Measurements from ENCODE around the gene FUT7.
"Not testable (repeated sequence)": the region's sequence is repeated elsewhere in the genome, so short reads cannot be mapped to it uniquely, and the experiment has no call there.

The FUT7 gene

DNA sequence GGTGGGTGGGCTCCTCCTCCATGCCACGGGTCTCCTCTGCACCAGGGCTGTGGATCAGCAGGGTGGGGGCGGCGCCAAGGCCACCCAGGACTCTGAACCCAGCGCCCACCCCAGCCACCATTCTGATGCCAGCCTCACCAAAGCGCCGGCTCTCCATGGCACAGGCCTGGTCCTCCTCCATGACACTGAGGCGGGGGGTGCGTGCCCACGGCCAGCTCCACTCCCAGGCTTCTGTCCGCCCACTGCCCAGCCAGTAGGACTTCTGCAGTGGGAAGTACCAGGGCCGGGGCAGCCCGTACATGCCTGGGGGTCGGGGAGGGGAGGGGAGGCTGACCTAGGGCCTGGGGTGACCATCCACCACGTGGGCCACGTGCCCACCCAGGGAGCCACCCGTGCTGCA lies 15.5 kb downstream of the FUT7 start:
- DNase-seq: no peak

DNA sequence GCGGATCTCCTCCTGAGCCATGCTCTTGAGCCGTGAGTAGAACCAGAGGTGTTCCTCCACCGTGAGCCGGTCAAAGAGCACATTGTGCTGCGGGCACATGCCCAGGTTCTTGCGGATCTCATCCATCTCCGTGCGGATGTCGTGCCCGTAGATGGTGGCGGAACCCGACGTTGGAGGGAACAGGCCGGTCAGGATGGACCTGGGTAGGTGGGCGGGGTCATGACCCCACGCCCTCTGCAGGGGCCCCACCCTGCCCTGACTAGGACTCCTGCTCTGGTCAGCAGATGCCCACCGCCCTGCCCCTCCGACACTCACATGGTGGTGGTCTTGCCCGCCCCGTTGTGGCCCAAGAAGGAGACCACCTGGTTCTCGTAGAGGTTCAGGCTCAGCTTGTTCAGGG lies 15.9 kb downstream of the FUT7 start:
- no peak for DNase-seq

DNA sequence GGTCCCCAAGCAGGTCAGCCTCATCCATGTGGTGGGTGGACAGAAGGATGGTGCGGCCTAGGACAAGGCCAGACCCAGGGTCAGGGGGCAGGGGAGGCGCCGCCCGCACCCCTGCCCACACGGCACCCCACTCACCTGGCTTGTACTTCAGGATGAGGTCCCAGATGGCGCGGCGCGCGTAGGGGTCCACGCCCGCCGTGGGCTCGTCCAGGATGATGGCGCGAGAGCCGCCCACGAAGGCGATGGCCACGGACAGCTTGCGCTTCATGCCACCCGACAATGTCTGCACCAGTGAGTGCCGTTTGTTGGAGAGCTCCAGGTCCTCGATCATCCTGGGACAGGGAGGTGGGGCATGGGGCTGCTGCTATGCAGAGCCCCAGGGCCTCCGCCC lies 16.4 kb downstream of the FUT7 start:
- no peak for DNase-seq

GRCh38 chr9:137014776-137015539 lies 16.9 kb downstream of the FUT7 start:
- no peak for DNase-seq

DNA sequence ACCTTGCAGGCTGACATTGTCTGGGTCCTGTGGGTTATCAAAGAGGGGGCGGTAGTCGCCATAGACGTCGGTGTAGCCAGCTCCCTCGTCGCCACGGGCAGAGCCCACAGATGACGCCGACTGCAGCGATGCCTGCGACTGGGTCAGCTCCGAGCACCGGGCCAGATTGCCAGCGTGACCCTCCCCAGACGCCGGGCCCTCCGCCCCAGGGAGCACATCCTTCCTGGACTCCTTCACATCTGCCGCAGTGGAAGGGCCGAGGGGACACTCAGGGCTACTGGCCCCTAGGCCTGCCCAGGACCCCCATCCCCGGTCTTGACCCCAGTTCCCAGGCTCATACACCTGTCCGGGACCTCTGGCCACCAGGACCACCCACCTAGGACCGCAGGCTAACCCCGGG lies 17.7 kb downstream of the FUT7 start:
- no peak for DNase-seq

DNA sequence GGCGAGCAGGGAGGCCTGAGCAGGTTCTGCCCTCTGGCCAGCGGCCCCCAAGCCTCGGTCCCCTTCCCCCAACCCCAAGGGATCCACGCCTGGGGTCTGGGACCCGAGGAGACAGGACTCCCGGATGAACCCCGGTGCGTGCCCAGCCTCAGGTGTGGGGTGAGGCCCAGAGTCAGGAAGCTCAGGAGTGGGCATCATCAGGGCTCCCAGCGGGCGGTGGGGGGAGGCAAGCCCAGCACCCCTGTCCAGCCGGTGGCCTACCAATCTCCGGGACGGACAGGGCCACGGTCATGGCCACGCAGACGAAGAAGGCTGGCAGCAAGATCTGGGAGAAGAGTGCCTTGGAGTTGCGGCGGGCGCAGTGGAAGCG lies 18.3 kb downstream of the FUT7 start:
- DNase-seq: no peak

DNA sequence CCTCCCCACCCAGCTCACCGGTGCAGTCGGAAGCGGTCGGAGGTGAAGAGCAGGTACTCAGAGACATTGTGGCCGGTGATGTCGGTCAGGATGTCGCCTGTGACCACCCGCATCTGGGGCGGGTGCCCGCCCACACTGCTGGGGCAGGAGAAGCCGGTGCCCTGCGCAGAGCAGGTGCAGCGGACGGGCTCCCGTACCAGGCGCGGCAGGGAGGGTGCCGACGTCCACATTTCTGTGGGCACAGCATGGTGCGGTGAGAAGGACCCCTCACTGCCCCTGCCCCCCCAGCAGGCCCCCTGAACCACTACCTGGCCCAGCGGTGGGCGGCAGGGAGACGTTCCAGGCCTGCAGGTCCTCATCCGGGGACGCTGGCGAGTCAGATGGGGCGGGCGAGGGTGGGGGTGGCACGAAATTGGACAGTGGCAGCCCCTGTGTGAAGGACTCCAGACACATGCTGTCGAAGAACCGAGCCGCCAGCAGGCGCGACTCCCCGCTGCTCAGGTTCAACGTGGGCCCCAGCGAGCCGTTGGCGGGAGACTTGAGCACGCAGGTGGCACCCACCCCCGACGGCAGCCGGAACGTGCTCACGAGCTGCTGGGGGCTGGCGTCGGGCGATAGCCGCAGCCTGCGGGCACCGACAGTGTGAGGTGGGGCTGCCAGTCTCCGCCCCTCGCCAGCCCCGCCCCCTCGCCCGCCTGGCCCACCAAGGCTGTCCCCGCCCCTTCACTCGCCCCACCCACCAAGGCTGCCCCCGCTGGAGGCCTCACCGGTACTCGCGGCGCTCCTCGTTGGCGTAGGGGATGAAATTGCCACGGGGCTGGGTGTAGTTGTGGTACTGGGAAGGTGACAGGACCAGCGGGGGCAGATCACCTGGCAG lies 19.0 kb downstream of the FUT7 start:
- peak; percentile 18 for DNase-seq

GRCh38 chr9:137011907-137012675 lies 19.8 kb downstream of the FUT7 start:
- no peak for DNase-seq

- no peak for DNase-seq
Observed at GRCh38 chr9:137011156-137011555, 20.7 kb downstream of the FUT7 start.

GRCh38 chr9:137009938-137010732 lies 21.8 kb downstream of the FUT7 start:
- DNase-seq: no peak

GRCh38 chr9:137009217-137009616 lies 22.7 kb downstream of the FUT7 start:
- DNase-seq: no peak

DNA sequence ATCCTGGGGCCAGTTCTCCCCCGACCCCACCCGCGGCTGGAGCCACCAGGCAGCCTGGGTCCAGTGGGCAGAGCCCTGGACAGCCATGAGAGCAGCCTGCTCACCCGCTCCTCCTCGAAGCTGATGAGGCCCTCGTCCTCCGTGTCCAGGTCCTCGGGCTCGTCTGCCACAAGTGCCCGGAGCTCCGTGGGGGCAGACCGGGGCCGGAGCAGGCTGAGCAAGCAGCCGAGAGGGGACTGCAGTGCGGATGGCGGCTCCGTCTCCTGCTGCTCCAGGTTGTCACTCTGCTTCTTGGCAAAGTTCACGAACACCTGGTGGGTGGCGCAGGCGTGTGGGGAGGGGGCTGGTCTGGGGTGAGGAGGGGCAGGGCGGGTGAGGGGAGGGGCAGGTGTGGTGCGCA lies 23.6 kb downstream of the FUT7 start:
- DNase-seq: no peak

- no peak for DNase-seq
Observed at GRCh38 chr9:137007816-137008270, 24.0 kb downstream of the FUT7 start.

GRCh38 chr9:137007108-137007815 lies 24.6 kb downstream of the FUT7 start:
- DNase-seq: no peak

DNA sequence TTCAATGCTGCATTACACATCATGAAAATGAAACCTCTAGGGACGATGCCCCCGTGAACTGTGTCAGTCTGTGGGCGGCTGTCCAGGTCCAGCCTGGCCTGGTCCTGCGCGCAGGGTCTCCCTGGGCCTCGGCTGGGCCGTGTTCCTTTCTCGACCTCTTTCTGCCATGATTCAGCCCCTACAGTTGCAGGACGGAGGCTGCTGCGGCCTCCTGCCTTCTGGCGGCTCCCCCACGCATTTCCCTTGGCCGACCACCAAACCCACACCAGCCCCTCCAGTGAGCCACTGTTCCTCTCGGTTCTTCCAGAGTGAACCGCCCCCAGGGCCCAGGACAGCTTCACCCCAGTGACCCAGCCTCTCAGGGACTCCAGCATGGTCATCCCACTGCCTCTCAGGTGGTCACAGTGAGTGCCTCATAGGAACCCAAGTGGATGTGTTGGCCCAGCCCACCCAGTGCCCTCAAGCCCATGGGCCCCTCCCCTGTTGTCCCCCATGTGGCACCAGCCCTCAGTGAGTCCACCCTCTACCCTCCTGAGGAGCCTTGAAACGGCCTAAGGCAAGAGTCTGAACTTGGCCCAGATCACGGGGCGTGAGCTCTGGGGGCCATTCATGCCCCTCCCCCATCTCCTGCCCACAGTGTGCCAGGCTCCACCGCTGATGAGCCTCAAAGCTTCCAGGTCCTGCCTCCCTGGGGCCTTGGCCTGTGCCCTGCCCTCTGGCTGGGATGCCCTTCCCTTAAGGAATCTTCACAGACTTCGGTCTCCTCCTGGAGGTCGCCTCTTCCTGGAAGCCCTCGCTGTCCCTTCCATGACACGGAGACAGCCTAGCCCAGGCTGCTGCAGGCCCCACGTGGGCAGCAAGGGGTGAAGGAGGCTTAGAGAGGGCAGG lies 25.5 kb downstream of the FUT7 start:
- DNase-seq: no peak

GRCh38 chr9:137004285-137004684 lies 27.6 kb downstream of the FUT7 start:
- not testable (repeated sequence) for DNase-seq

DNA sequence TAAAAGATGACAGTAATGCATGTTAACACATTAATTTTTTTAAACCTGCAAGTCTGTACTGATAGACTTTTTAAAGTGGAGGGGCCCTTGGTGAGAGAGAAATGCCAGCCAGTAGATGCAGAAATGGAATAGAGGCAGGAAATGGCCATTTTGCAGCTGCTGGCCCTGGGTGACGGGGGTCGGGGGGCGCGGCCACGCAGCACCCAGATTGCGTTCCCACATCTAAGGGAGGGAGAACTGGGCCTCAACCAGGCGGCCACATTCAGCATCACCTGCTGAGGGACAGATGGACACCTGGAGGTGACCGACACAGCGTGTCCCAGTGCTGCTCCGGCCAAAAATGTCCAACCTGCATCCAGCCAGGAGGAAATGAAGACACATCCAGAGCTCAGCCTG lies 29.2 kb downstream of the FUT7 start:
- no peak for DNase-seq

DNA sequence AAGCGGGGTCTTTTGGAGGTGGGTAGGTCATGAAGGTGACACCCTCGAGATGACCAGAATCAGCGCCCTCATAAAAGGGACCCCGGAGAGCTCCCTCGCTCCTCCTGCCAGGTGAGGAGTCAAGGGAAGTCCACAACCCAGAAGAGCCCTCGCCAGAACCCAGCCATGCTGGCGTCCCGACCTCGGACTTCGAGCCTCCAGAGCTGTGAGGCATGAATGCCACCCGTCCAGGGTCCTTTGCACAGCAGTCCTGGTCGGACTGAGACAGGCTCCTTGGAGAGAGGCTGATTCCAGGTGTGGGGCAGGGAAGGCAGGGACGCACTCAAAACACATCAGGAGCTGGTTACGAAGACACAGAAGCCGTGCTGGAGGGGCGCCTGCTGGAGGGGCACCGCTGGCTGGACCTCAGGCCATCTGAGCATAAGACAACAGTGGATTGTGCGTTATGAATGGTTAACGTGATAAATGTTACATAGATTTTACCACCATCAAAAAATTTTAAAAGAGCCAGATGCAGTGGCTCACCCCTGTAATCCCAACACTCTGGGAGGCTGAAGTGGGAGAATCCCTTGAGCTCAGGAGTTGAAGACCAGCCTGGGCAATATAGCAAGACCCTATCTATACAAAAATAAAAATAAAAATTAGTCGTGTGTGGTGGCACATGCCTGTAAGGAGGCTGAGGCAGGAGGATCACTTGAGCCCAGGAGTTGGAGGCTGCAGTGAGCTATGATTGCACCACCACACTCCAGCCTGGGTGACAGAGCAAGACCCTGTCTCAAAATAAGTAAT lies 29.8 kb downstream of the FUT7 start:
- DNase-seq: no peak

- no peak for DNase-seq
Observed at GRCh38 chr9:137000177-137000930, 31.5 kb downstream of the FUT7 start.
